Kidney epithelial cell (primary cell): ENCODE data around the gene KCTD5. TPM values are rescaled to one million over a fixed set of nuclear protein-coding genes. Genes with fewer than 3 reads are reported as not detected.

Experiments
- DNase-seq: peaks from one replicate; pipeline ENCODE4 v3.0.0-alpha.2; 2010; ENCODE audit warnings: low read depth
- H3K27me3 ChIP-seq: 2 replicates; pipeline ENCODE4 v1.6.0; 2011; ENCODE audit warnings: low read length; ENCODE audit not compliant: control insufficient read depth, insufficient read depth
- H3K36me3 ChIP-seq: 2 replicates; pipeline ENCODE4 v1.5.1; 2011; ENCODE audit warnings: low read length; ENCODE audit not compliant: control insufficient read depth, insufficient read depth
- H3K4me3 ChIP-seq: 2 replicates; pipeline ENCODE4 v1.5.1; 2011; ENCODE audit warnings: low read depth, mild to moderate bottlenecking, control low read depth, low read length
- CTCF ChIP-seq: IDR thresholded peaks from 2 replicates; pipeline ENCODE4 v1.5.1; 2011; ENCODE audit warnings: mild to moderate bottlenecking, moderate library complexity, low read length, control low read depth, inconsistent platforms; ENCODE audit not compliant: insufficient read depth, poor library complexity, severe bottlenecking
- total RNA-seq: library from RNA; depleted of rRNA; stranded (reverse); fragments of >200 nt; gene quantifications from 2 replicates; pipeline ENCODE4 v1.2.3, GENCODE V29; 2015

The KCTD5 gene
- total RNA-seq, 1 donor from 2014 or later, result 47.4 TPM

GRCh38 chr16:2739625-2740430, 57.5 kb downstream of the KCTD5 start:
- Histone ChIP-seq H3K27me3 (no peaks in the 10 kb centered on the region), H3K4me3 (no peak overlapping the region), H3K36me3 (no peaks in the 10 kb centered on the region)
- DNase-seq, result no peak
- no peak for TF ChIP-seq CTCF

- no peaks in the 10 kb centered on the region for H3K27me3 ChIP-seq
- no peak overlapping the region for H3K4me3 ChIP-seq
- no peaks in the 10 kb centered on the region for H3K36me3 ChIP-seq
- no peak for DNase-seq
- TF ChIP-seq CTCF, result no peak
Measured at GRCh38 chr16:2740476-2740875, 58.2 kb downstream of the KCTD5 start.

- TF ChIP-seq CTCF, result no peak
- H3K36me3 ChIP-seq, result no peaks in the 10 kb centered on the region
- no peak overlapping the region for H3K4me3 ChIP-seq
- no peak for DNase-seq
- no peaks in the 10 kb centered on the region for H3K27me3 ChIP-seq
Measured at GRCh38 chr16:2741168-2741567, 58.8 kb downstream of the KCTD5 start.

- no peaks in the 10 kb centered on the region for H3K36me3 ChIP-seq
- H3K27me3 ChIP-seq, result no peaks in the 10 kb centered on the region
- no peak overlapping the region for H3K4me3 ChIP-seq
- TF ChIP-seq CTCF, result no peak
- no peak for DNase-seq
Measured at GRCh38 chr16:2742323-2743006, 60.1 kb downstream of the KCTD5 start.

GRCh38 chr16:2743007-2743810, 60.9 kb downstream of the KCTD5 start:
- no peaks in the 10 kb centered on the region for H3K27me3 ChIP-seq
- DNase-seq, result no peak
- no peaks in the 10 kb centered on the region for H3K36me3 ChIP-seq
- no peak for TF ChIP-seq CTCF
- H3K4me3 ChIP-seq, result no peak overlapping the region
